GM21825 (cell line): ENCODE measurements around the gene MFNG.
"Not testable (repeated sequence)": the region's sequence is repeated elsewhere in the genome, so short reads cannot be mapped to it uniquely, and the experiment has no call there.

Source experiments
- ATAC-seq: cut with Tn5 transposase; IDR thresholded peaks from one replicate; pipeline ENCODE4 v1.9.1; 2021; ENCODE audit warnings: mild to moderate bottlenecking, moderate library complexity; ENCODE audit not compliant: unreplicated experiment

The MFNG gene

GRCh38 chr22:37476389-37477329 lies 9.5 kb downstream of the MFNG start:
- no peak for ATAC-seq

- no peak for ATAC-seq
Measured at GRCh38 chr22:37474447-37475090, 11.6 kb downstream of the MFNG start.

GRCh38 chr22:37473437-37473946 lies 12.7 kb downstream of the MFNG start:
- ATAC-seq, result no peak

GRCh38 chr22:37472418-37473006 lies 13.7 kb downstream of the MFNG start:
- ATAC-seq, result no peak

GRCh38 chr22:37471727-37472417 lies 14.3 kb downstream of the MFNG start:
- ATAC-seq, result no peak

GRCh38 chr22:37470087-37470445 lies 16.1 kb downstream of the MFNG start:
- no peak for ATAC-seq

GRCh38 chr22:37469416-37470086 lies 16.6 kb downstream of the MFNG start:
- no peak for ATAC-seq

- not testable (repeated sequence) for ATAC-seq
Measured at GRCh38 chr22:37468201-37468695, 17.9 kb downstream of the MFNG start.

GRCh38 chr22:37467391-37467955 lies 18.7 kb downstream of the MFNG start:
- no peak for ATAC-seq

GRCh38 chr22:37464181-37464580 lies 22.0 kb downstream of the MFNG start:
- ATAC-seq, result no peak

- ATAC-seq, result no peak
Measured at GRCh38 chr22:37462983-37463382, 23.2 kb downstream of the MFNG start.

- ATAC-seq, result no peak
Measured at GRCh38 chr22:37462436-37462835, 23.7 kb downstream of the MFNG start.

GRCh38 chr22:37461961-37462360 lies 24.2 kb downstream of the MFNG start:
- ATAC-seq, result no peak

GRCh38 chr22:37460684-37461083 lies 25.5 kb downstream of the MFNG start:
- no peak for ATAC-seq

GRCh38 chr22:37459206-37459605 lies 27.0 kb downstream of the MFNG start:
- no peak for ATAC-seq

- ATAC-seq, result no peak
Measured at GRCh38 chr22:37457093-37457893, 28.9 kb downstream of the MFNG start.

- ATAC-seq, result no peak
Measured at GRCh38 chr22:37456346-37456745, 29.8 kb downstream of the MFNG start.

GRCh38 chr22:37455896-37456295 lies 30.3 kb downstream of the MFNG start:
- ATAC-seq, result no peak
